ENCODE measurements around the gene DEGS2. TPM values are rescaled to one million over a fixed set of nuclear protein-coding genes. Genes with fewer than 3 reads are reported as not detected.
"Not testable (repeated sequence)": the region's sequence is repeated elsewhere in the genome, so short reads cannot be mapped to it uniquely, and the experiment has no call there.

Gene DEGS2
- total RNA-seq, 1 experiment from 2014 or later, result not detected

GRCh38 chr14:100191584-100192249 is 32.3 kb upstream of the DEGS2 start:
- no peak overlapping the region for H3K27ac ChIP-seq
- no peaks in the 10 kb centered on the region for H3K36me3 ChIP-seq
- no peak for DNase-seq
- no peaks in the 10 kb centered on the region for H3K27me3 ChIP-seq
- peaks cover 4% of the 10 kb centered on the region for H3K4me1 ChIP-seq
- H3K4me3 ChIP-seq, result peak overlapping the region; percentile 56
- no peaks in the 10 kb centered on the region for H3K9me3 ChIP-seq (replicated peaks)

GRCh38 chr14:100190126-100190525 is 30.7 kb upstream of the DEGS2 start:
- H3K27ac ChIP-seq, result no peak overlapping the region
- H3K27me3 ChIP-seq, result no peaks in the 10 kb centered on the region
- no peaks in the 10 kb centered on the region for H3K9me3 ChIP-seq (replicated peaks)
- DNase-seq, result no peak
- H3K36me3 ChIP-seq, result no peaks in the 10 kb centered on the region
- peaks cover 4% of the 10 kb centered on the region for H3K4me1 ChIP-seq
- H3K4me3 ChIP-seq, result no peak overlapping the region

DNA sequence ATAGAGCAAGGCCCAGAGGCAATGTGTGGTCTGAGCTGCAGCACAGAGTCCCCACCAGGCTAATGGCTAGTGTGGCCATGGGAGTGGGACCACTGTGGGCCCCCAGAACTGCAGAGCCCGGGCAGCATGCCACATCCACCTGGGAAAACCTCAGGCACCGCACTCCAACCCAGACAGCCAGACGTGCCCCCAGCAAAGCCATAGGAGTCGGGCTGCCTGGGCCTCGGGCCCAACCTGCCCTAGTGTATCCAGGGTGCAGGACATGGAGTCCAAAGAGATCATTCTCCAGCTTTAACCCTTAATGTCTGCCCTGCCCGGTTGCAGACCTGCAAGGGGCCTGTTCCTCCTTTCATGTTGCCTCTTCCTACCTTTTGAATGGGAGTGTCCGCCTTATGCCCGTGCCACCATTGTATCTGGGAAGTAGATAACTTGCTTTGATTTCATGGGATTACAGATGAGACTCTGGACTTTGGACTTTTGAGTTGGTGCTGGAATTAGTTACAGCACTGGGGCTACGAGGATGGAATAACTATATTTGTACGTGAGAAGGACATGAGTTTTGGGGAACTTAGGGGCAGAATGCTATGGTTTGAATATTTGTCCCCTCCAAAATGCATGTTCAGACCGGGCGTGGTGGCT is 29.1 kb upstream of the DEGS2 start:
- Histone ChIP-seq H3K27me3 (no peaks in the 10 kb centered on the region), H3K4me3 (no peak overlapping the region), H3K27ac (no peak overlapping the region), H3K9me3 (replicated peaks) (no peaks in the 10 kb centered on the region), H3K4me1 (peaks cover 3% of the 10 kb centered on the region), H3K36me3 (no peaks in the 10 kb centered on the region)
- DNase-seq, result no peak

DNA sequence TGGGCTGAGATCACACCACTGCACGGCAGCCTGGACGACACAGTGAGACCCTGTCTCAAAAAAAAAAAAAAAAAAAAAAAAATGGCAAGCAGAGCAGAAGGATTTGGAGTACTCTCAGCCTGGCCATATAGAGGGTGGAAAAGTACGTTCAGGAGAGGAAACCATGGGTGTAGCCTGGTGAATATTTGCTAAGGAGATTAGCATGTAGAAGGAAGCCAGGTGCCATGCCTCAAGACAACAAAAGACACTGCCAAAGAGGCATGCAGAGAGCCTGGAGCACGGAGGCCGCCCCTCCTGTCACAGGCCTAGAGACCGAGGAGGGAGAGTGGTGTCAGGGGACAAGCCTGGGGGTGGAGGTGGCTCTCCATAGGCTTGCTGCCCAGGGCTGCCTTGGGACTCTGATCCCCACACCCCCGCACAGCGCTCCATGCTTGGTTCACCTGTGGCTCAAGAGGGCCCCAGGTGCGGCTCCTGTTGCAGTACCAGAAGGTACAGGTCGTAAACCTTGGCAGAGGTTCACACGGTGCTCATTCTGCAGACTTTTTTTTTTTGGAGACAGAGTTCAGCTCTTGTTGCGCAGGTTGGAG is 27.9 kb upstream of the DEGS2 start:
- H3K9me3 ChIP-seq (replicated peaks), result no peaks in the 10 kb centered on the region
- no peaks in the 10 kb centered on the region for H3K36me3 ChIP-seq
- H3K4me1 ChIP-seq, result no peaks in the 10 kb centered on the region; the same call in 1 of the 2 replicates
- no peak overlapping the region for H3K27ac ChIP-seq
- no peaks in the 10 kb centered on the region for H3K27me3 ChIP-seq
- no peak for DNase-seq
- no peak overlapping the region for H3K4me3 ChIP-seq

DNA sequence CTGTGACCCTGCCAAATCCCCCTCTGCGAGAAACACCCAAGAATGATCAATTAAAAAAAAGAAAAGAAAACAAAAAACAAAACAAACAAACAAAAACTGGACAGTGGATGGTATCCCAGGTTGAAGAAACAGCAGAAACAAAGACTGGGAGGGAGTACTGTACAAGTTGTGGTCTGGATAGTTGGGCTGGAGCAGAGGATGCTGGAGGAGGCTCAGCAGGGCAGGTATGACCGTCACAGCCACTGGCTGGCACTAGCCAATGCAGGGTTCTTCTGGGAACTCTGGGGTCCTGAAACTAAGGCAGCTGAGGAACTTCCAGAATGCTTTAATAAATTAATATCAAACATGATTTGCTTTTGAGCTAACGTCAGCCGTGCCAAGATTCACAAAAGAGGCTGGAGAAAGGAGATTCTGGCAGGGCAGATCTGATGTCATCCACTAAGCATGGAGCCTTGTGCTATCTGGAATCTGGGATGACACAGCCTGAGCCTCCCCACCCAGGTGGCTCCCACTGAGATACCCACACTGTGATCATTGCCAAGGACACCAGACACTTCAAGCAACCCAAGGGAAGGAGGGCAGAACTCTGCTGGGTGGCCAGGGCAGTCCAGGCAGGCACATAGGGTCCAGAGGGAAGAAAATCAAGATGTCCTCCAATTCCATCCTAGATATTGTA is 22.6 kb upstream of the DEGS2 start:
- not testable (repeated sequence) for H3K27ac ChIP-seq; H3K27me3 ChIP-seq; H3K4me3 ChIP-seq; H3K36me3 ChIP-seq; H3K9me3 ChIP-seq (replicated peaks); DNase-seq; H3K4me1 ChIP-seq

DNA sequence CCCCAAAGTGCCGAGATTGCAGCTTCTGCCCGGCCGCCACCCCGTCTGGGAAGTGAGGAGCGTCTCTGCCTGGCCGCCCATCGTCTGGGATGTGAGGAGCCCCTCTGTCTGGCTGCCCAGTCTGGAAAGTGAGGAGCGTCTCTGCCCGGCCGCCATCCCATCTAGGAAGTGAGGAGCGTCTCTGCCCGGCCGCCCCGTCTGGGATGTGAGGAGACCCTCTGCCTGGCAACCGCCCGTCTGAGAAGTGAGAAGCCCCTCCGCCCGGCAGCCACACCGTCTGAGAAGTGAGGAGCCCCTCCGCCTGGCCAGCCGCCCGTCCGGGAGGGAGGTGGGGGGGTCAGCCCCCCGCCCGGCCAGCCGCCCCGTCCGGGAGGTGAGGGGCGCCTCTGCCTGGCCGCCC is 21.2 kb upstream of the DEGS2 start:
- H3K4me1 ChIP-seq; H3K27me3 ChIP-seq; H3K9me3 ChIP-seq (replicated peaks); DNase-seq; H3K4me3 ChIP-seq; H3K36me3 ChIP-seq; H3K27ac ChIP-seq: not testable (repeated sequence)

- no peaks in the 10 kb centered on the region for H3K9me3 ChIP-seq (replicated peaks)
- H3K27ac ChIP-seq, result no peak overlapping the region
These were observed 19.2 kb upstream of the DEGS2 start for GRCh38 chr14:100178691-100179090.

DNA sequence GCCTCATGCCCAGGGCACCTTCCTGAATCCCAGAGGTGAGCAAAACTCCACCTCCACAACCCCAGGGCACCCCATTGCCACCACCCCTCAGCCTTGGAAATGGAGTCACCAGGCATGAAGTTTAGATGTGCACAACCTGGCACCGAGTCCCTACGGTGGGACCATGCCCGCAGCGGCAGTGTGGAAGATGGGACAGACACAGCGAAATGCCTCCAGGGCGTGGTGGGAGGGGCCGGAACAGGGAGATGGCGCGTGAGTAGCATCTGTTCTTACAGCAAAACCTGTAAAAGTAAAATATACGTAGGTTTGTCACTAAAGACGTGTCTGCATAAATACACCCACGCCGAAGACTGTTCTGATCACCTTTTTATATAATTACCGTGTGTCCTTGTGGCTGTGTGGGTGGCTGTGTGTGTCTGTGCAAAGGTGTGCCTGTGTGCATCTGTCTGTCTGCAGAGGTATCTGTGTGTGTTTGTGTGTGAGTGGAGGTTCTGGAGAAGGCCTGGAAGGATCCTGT is 17.4 kb upstream of the DEGS2 start:
- Histone ChIP-seq H3K4me3 (no peak overlapping the region), H3K27me3 (no peaks in the 10 kb centered on the region), H3K36me3 (no peaks in the 10 kb centered on the region), H3K9me3 (replicated peaks) (no peaks in the 10 kb centered on the region), H3K27ac (no peak overlapping the region), H3K4me1 (no peaks in the 10 kb centered on the region)
- DNase-seq, result no peak

More at GRCh38 chr14:100178691-100179090, 19.2 kb upstream of the DEGS2 start:
- DNase-seq, result no peak
- no peaks in the 10 kb centered on the region for H3K36me3 ChIP-seq
- H3K27me3 ChIP-seq, result no peaks in the 10 kb centered on the region
- no peaks in the 10 kb centered on the region for H3K4me1 ChIP-seq
- H3K4me3 ChIP-seq, result no peak overlapping the region

- no peaks in the 10 kb centered on the region for H3K9me3 ChIP-seq (replicated peaks)
- no peaks in the 10 kb centered on the region for H3K4me1 ChIP-seq
- DNase-seq, result no peak
- no peaks in the 10 kb centered on the region for H3K36me3 ChIP-seq
- no peak overlapping the region for H3K27ac ChIP-seq
- no peak overlapping the region for H3K4me3 ChIP-seq
- no peaks in the 10 kb centered on the region for H3K27me3 ChIP-seq
These were observed 13.9 kb upstream of the DEGS2 start for GRCh38 chr14:100173353-100173752.

DNA sequence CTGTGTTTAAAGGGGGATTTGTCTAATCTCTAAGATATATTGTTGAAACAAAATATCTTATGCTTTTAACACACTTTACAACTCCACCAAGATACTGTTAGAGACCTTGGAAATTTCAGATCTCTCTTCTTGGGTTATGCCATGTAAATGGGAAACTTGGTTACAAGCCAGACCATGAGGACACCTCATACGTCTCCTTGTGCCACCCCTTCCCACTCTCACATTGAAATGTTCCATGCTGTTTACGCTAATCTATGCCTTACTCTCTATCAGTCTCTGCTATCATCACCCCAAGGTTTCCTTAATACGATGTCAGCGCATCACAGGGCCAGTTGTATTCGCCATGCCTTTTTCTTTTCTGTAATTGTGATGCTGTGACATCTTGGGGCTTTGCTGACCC is 13.4 kb upstream of the DEGS2 start:
- H3K4me1 ChIP-seq, result no peaks in the 10 kb centered on the region
- H3K4me3 ChIP-seq, result no peak overlapping the region
- no peak overlapping the region for H3K27ac ChIP-seq
- H3K9me3 ChIP-seq (replicated peaks), result no peaks in the 10 kb centered on the region
- DNase-seq, result no peak
- H3K27me3 ChIP-seq, result no peaks in the 10 kb centered on the region
- H3K36me3 ChIP-seq, result no peaks in the 10 kb centered on the region

- Histone ChIP-seq H3K36me3 (no peaks in the 10 kb centered on the region), H3K27me3 (no peaks in the 10 kb centered on the region), H3K4me1 (no peaks in the 10 kb centered on the region), H3K9me3 (replicated peaks) (no peaks in the 10 kb centered on the region), H3K27ac (no peak overlapping the region), H3K4me3 (no peak overlapping the region)
- DNase-seq, result no peak
These were observed 11.4 kb upstream of the DEGS2 start for GRCh38 chr14:100170880-100171279.

GRCh38 chr14:100168506-100168905 is 9.1 kb upstream of the DEGS2 start:
- no peak overlapping the region for H3K27ac ChIP-seq

DNA sequence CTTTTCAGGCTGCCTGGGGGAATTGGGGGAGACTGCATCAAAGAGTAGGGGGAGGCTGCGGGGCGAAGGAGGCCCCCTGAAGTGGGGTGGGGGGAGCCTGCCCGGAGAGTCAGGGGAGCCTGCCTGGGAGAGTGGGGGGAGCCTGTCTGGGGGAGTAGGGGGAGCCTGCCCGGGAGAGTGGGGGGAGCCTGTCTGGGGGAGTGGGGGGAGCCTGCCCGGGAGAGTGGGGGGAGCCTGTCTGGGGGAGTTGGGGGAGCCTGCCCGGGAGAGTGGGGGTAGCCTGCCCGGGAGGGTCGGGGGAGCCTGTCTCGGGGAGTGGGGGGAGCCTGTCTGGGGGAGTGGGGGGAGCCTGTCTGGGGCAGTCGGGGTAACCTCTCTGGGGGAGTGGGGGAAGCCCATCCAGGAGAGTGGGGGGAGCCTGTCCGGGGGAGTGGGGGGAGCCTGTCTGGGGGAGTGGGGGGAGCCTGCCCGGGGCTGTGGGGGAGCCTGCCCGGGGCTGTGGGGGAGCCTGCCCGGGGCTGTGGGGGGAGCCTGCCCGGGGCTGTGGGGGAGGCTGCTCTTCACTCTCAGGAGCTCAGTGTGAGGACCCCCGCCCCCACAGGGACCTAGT is 6.5 kb upstream of the DEGS2 start:
- H3K4me1 ChIP-seq, result no peaks in the 10 kb centered on the region
- H3K9me3 ChIP-seq (replicated peaks), result no peaks in the 10 kb centered on the region
- no peak overlapping the region for H3K27ac ChIP-seq
- no peak for DNase-seq
- H3K36me3 ChIP-seq, result no peaks in the 10 kb centered on the region
- no peak overlapping the region for H3K4me3 ChIP-seq
- no peaks in the 10 kb centered on the region for H3K27me3 ChIP-seq

More at GRCh38 chr14:100168506-100168905, 9.1 kb upstream of the DEGS2 start:
- Histone ChIP-seq H3K9me3 (replicated peaks) (no peaks in the 10 kb centered on the region), H3K4me3 (no peak overlapping the region), H3K4me1 (no peaks in the 10 kb centered on the region), H3K27me3 (no peaks in the 10 kb centered on the region), H3K36me3 (no peaks in the 10 kb centered on the region)
- no peak for DNase-seq

DNA sequence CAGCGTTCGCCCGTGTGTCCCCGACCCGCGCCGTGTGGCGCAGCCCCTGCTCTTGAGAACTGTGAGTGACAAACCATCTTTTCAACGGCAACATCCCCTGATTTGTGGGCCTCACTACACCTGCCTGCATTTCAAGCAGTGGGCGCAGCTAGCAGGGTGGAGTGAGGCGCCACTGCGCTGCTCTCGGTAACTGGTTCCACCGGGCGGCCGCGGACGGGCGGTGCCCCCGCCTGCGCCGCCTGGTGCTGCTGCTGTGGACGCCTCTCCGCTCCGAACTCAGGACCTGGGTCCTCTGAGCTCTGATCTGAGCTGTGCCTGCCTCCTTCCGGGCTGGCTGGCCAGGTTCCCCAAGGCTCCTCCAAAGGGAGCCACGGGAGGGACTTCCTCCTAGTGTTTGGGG is 5.9 kb upstream of the DEGS2 start:
- Histone ChIP-seq H3K4me1 (no peaks in the 10 kb centered on the region), H3K36me3 (no peaks in the 10 kb centered on the region), H3K4me3 (no peak overlapping the region), H3K27me3 (no peaks in the 10 kb centered on the region), H3K9me3 (replicated peaks) (no peaks in the 10 kb centered on the region; the same call in 1 of the 2 replicates), H3K27ac (no peak overlapping the region)
- DNase-seq, result no peak

DNA sequence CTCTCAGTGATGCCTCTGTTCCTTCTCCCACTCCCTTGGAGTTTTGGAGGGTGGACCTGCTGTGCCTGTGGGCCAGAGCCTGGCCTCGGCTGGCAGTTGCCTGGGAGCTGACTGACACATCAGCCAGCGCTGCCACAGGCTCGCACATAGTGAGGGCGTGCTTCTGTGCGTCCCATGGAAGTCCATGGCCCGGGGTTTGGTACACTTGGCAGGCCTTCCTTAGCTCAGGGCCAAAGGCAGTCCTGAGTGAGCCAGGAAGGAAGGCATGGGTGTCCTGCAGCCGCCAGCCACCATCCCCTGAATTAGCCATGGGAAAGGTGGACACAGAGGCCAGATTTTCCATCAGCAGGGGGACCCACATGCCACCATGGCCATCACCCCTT is 1.1 kb upstream of the DEGS2 start:
- Histone ChIP-seq H3K4me3 (no peak overlapping the region), H3K9me3 (replicated peaks) (no peaks in the 10 kb centered on the region; the same call in 1 of the 2 replicates), H3K4me1 (peaks cover 7% of the 10 kb centered on the region), H3K36me3 (no peaks in the 10 kb centered on the region), H3K27me3 (no peaks in the 10 kb centered on the region), H3K27ac (no peak overlapping the region)
- DNase-seq, result no peak

Data from SJCRH30 (cell line).